ENCODE measurements around the gene CD79B. TPM values are rescaled to one million over a fixed set of nuclear protein-coding genes. Genes with fewer than 3 reads are reported as not detected.

Gene CD79B
- total RNA-seq, result not detected in 2 replicates

DNA sequence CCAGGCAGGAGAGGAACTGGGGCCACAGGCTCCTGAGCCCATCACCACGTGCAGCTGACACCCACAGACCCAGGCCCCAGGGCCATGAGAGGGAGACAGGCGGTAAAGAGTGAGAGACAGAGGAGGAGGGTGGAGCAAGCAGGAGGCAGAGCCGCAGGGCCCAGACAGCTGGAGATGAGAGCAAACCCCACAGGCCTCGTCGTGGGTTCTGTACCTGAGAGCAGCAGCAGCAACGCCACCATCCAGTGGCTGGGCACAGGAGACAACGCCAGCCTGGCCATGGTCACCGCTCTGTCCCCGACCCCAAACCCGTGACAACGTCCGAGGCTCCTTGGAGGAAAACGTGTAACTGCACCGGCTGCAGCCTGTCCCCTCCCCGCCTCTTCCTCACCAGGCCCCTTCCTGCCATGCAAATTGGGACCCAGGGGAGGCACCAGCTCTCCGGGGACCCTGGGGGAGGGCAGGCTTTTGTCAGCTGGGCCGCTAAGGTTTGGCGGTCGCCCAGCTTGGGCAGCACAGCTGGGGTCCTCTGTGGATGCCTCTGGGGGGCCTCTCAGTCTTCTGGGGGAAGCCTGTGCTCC is at the start of gene CD79B:
CD79B (minus strand) TSS at position 351 of the 581 bp plus-strand sequence; CDS start at position 281, 70 bp downstream.

DNA sequence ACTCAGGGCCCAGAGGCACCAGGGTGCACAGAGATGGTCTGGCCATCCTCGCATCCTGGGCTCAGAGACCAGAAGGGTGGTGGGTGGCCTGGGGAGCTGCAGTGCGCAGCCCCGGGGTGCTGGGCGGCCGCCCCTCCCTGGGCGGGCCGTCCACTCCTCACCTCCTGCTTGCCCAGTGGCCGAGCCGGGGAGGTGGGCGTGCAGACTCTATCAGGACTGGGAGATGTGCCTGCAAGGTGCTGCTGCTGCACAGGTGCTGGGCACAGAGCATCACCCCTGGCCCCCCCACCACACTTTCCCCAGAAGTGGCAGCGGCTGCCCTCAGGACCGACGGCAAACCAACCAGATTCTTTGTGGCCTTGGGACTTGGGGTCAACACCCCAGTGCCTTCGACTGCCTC is 40.7 kb upstream of the CD79B start, which contains the start of gene SCN4A:
SCN4A (minus strand) TSS at position 123 of the 400 bp plus-strand sequence; CDS start at position 46, 77 bp downstream.

DNA sequence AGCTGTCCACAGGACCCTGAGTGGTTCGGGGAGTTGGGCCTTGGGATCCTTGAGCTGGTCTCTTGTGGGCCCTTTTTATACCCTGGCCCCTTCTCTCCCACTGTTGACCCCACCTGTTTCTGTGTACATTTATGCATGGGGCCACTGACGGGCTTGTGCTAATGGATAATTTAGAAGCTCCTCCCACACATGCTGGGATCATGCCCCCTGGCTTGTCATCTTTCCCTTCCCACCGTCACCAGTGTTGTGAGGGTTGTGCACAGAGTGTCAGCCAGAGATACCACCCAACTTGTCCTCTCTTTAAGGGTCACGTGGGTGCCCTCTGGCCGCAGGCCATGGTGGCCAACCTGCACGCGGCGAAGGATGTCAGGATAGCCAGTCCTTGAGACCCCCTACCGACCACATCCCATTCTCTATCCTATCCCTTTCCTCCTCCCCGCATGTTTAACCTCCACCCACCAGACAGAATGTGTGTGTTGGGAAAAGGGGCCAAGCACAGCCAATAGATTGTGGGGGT is 13.3 kb downstream of the CD79B start, which contains the start of gene GH1:
GH1 (minus strand) TSS at position 51 of the 517 bp plus-strand sequence. CDS start 63 bp downstream, outside the sequence.

DNA sequence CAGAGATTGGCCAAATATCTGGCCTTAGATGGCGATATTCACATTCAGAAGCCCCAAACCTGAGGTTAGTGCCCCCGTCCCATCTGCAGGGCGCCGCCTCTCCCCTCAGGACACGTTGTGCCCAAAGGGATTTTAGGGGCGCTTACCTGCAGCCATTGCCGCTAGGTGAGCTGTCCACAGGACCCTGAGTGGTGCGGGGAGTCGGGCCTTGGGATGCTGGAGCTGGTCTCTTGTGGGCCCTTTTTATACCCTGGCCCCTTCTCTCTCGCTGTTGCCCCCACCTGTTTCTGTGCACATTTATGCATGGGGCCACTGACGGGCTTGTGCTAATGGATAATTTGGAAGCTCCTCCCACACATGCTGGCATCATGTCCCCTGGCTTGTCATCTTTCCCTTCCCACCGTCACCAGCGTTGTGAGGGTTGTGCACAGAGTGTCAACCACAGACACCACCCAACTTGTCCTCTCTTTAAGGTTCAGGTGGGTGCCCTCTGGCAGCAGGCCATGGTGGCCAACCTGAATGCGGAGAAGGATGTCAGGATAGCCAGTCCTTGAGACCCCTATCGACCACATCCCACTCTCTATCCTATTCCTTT is 21.0 kb downstream of the CD79B start, which contains the start of gene CSHL1:
CSHL1 (minus strand) TSS at position 218 of the 595 bp plus-strand sequence; CDS start at position 156, 62 bp downstream.

DNA sequence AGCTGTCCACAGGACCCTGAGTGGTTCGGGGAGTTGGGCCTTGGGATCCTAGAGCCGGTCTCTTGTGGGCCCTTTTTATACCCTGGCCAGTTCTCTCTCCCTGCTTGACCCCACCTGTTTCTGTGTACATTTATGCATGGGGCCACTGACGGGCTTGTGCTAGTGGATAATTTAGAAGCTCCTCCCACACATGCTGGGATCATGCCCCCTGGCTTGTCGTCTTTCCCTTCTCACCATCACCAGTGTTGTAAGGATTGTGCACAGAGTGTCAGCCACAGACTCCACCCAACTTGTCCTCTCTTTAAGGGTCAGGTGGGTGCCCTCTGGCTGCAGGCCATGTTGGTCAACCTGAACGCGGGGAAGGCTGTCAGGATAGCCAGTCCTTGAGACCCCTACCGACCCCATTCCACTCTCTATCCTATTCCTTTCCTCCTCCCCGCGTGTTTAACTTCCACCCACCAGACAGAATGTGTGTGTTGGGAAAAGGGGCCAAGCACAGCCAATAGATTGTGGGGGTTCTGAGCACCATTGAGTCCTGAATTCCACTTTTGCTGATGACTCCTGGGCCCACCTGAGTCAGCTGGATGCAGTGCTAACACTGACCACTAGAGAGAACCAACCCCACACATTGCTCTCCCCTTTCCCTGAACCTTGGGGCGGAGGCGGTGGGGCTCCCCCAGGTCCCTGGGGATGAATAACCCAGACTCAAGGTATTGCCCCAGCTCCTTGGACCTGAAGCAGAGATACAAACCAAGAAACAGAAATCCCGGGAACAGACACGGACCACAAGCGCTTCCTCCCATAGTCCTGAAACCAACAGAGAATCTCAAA is 35.4 kb downstream of the CD79B start, which contains the start of gene CSH1:
CSH1 (minus strand) TSS at position 51 of the 831 bp plus-strand sequence. CDS start 63 bp downstream, outside the sequence.

DNA sequence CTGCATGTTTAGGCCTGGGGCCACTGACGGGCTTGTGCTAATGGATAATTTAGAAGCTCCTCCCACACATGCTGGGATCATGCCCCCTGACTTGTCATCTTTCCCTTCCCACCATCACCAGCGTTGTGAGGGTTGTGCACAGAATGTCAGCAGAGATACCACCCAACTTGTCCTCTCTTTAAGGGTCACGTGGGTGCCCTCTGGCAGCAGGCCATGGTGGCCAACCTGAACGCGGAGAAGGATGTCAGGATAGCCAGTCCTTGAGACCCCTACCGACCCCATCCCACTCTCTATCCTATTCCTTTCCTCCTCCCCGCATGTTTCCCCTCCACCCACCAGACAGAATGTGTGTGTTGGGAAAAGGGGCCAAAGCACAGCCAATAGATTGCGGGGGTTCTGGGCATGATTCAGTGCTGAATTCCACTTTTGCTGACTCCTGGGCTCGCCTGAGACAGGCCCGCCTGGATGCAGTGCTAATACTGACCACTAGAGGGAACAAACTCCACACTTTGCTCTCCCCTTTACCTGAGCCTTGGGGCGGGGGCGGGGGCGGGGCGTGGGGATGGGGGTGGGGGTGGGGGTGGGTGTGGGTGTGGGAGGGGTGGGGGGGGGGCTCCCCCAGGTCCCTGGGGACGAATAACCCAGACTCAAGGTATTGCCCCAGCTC is 50.1 kb downstream of the CD79B start, which contains the start of gene GH2:
GH2 (minus strand) TSS at position 10 of the 667 bp plus-strand sequence. CDS start 143 bp downstream, outside the sequence.

Small RNAs within 50 kb of the gene (small RNA-seq; reads per million reads assigned to genes)
- not detected for gene AC040958.1
- gene AC127029.1, result not detected
- not detected for gene GH1

Other genes starting within 250 kb of the CD79B start
- gene LIMD2, start 232.2 kb downstream of the CD79B start, total RNA-seq, result 8.2 and 9.8 TPM in 2 replicates
- 21.1 and 24.3 TPM in 2 replicates for gene STRADA, start 190.5 kb downstream of the CD79B start, total RNA-seq
- gene CCDC47, start 158.7 kb downstream of the CD79B start, total RNA-seq, result 35.4 and 40.4 TPM in 2 replicates
- gene DDX42, start 158.2 kb downstream of the CD79B start, total RNA-seq, result 55.5 and 61.2 TPM in 2 replicates
- 48.9 and 68.7 TPM in 2 replicates for gene PSMC5, start 104.9 kb downstream of the CD79B start, total RNA-seq
- gene FTSJ3, start 104.7 kb downstream of the CD79B start, total RNA-seq, result 44.0 and 53.9 TPM in 2 replicates
- 121 and 150 TPM in 2 replicates for gene SMARCD2, start 89.6 kb downstream of the CD79B start, total RNA-seq
- gene CSH2, start 58.7 kb downstream of the CD79B start, total RNA-seq, result not detected in 2 replicates
- not detected in 2 replicates for gene GH2, start 50.4 kb downstream of the CD79B start, total RNA-seq
- not detected in 2 replicates for gene CSH1, start 35.8 kb downstream of the CD79B start, total RNA-seq
- gene CSHL1, start 21.1 kb downstream of the CD79B start, total RNA-seq, result not detected in 2 replicates
- gene GH1, start 13.5 kb downstream of the CD79B start, total RNA-seq, result not detected in 2 replicates
- not detected in 2 replicates for gene SCN4A, start 40.6 kb upstream of the CD79B start, total RNA-seq
- under 0.01 TPM in 1 of 2 replicates, not detected in the other for gene PRR29, start 66.0 kb upstream of the CD79B start, total RNA-seq
- not detected in 2 replicates for gene ICAM2, start 88.3 kb upstream of the CD79B start, total RNA-seq
- 7.1 and 8.5 TPM in 2 replicates for gene ERN1, start 197.8 kb upstream of the CD79B start, total RNA-seq

All from placental epithelial cell (primary cell).